NCI-H82 treated with DMSO at 0.1 percent for 48 hours (cell line): ENCODE data around the gene C10orf143.
"Not testable (repeated sequence)": the region's sequence is repeated elsewhere in the genome, so short reads cannot be mapped to it uniquely, and the experiment has no call there.

Experiments used
- DNase-seq: peaks from one replicate; lab custom pipeline; 2025; ENCODE audit not compliant: unreplicated experiment; lab: John Stamatoyannopoulos, UW

The C10orf143 gene

GRCh38 chr10:130111852-130112180 is 1.2 kb upstream of the C10orf143 start:
- no peak for DNase-seq

- DNase-seq: peak; percentile 86
These were observed 652 bp upstream of the C10orf143 start for GRCh38 chr10:130111113-130111851.

GRCh38 chr10:130109796-130110245 is 809 bp downstream of the C10orf143 start:
- DNase-seq: peak; percentile 28

DNA sequence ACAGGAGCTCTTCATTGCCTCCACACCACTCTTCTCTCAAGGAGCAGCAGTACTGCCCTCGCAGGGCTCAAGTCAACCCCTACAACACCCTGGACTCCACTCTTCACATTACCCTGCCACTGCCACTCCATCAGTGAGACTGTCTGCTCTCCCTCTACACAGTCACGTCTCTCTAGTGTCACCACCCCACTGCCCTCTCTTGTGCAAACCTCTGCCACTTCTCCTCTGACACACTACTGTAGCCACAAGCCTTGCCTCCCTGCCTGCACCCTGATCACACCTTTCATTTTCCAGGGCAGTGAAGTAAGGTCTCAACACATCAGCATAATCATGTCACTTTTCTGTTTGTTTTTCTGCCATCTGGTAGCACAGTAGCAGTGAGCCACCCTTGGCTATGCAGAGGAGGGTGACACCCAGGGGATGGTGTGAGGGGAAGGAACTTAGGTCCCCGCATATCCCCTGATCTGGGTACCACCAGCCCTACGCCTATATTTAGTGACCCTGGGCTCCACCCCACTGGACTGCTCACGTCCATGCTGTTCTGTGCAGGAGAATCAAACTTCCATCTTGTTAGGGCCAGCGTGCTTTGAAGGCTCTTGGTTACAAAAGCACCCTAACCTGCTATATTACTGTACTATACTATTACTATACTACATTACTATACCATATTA is 1.6 kb downstream of the C10orf143 start:
- no peak for DNase-seq

DNA sequence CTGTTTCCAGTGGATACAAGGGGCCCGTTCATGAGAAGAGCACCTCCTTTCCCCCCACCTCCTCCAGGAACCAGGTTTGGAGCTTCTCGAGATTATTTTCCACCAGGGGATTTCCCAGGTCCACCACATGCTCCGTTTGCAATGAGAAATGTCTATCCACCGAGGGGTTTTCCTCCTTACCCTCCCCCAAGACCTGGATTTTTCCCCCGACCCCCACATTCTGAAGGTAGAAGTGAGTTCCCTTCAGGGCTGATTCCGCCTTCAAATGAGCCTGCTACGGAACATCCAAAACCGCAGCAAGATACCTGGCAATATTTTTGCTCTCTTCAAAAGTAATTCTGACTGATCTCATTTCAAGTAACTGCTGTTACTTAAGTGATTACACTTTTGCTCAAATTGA is 2.5 kb downstream of the C10orf143 start:
- DNase-seq: not testable (repeated sequence)

DNA sequence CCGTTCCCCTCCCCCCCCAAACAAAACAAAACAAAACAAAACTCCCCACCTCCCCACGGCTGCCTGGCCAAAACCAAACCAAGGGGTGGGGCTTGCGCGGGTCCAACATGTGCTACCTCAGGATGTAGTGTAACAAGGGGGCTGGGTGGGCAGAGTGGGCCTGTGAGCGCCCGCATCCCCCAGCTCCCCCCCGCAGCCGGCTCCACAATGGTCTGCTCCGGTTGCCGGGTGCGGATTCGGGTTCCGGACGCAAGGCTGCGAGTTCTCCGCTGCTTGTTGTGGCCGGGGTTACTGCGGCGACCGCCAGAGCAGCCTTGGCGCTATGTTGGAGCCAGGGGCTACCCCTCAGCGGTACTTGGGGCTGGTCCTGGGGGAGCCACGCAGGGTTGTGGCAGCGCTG is 4.9 kb downstream of the C10orf143 start:
- no peak for DNase-seq

- DNase-seq: no peak
These were observed 11.3 kb downstream of the C10orf143 start for GRCh38 chr10:130099344-130099743.

- not testable (repeated sequence) for DNase-seq
These were observed 20.1 kb downstream of the C10orf143 start for GRCh38 chr10:130090565-130090964.

DNA sequence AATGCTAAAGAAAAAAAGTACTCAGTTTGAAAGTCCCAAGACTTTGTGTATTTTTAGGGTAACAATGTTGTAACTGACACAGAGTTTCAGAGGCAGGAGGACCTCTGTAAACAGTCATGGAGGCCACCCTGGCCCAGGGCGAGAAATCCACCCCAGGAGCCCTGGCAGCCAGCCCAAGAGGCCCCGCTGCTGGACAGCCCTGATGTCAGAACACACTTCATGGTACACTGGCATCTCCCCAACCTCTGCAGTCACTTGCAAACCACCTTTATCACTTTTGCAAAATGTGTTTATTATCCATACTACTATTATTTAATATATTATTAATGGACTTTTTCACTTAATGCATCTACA is 30.2 kb downstream of the C10orf143 start:
- DNase-seq: no peak

DNA sequence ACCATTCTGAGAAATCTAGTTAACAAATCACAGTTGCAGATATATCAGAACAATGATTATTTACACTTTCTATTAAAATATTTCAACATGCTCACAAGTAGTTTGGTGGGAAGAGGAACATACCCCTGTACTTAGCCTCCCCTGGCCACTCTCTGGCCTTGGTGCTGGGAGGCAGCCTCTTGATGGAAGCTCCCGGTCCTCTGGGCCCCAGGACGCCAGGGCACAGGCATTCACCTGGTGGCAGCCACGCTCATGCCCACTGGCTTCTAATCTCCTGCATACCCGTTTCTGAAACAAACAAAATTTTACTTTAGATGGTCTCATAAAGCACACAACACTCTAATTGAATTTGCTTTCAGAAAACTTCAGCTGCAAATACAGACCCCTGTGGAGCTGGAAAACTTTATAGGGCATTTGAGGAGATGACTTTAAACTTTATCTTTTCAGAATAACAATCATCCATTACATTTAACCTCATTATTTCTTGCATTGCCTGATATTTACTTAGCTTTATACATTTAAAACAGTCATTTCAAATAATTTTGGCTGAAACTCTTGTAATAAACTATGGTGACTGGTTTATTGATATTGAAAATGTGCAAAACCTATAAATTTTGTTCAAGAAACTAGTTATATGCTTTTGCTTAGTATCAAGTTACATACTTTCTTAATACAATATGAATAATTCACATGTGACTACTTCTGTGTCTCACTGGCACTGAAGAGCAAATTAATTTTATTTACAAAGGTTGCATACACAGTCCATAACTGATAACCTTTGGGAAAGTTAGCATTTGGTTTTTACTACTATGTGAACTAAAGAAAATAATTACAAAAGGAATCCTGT is 30.8 kb downstream of the C10orf143 start:
- DNase-seq: no peak

GRCh38 chr10:130078120-130078519 is 32.5 kb downstream of the C10orf143 start:
- no peak for DNase-seq

GRCh38 chr10:130076681-130077080 is 33.9 kb downstream of the C10orf143 start:
- DNase-seq: no peak

DNA sequence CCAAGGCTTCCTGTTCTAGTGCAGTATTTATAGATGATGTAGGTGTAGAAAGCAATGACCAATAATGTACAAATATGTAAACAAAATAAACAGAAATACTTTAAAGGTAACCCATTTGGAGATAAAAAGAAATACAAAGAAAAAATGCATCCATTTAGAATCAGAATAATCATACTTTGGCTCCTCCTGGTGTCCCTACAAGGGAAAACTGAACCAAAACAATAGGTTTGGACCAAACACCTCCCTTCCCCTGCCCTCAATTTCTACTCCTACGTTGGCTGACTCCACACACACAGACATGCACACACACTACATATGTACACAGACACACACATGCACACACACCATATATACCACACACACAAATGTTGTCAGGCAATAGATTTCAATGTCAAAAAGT is 36.0 kb downstream of the C10orf143 start:
- DNase-seq: no peak

- DNase-seq: no peak
These were observed 36.7 kb downstream of the C10orf143 start for GRCh38 chr10:130073912-130074311.

GRCh38 chr10:130072247-130072646 is 38.4 kb downstream of the C10orf143 start:
- DNase-seq: no peak

DNA sequence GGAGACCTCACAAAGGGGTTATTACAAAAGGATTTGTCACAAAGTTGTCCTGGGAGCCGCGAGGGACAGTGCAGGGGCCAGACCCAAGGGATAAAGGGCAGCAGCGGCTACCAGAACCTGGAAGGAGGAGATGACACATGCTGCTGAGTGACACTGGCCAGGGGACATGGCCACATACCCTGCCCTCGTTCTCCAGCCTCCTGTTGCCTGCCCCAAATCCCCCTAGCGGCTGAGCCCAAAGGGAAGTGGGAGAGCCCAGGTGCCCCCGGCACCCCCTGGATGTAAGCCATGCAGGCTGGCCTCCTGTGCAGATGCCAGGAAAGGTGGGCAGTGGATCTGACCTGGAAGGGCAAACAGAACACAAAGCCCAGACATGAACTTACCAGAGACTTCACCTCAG is 42.7 kb downstream of the C10orf143 start:
- DNase-seq: no peak

DNA sequence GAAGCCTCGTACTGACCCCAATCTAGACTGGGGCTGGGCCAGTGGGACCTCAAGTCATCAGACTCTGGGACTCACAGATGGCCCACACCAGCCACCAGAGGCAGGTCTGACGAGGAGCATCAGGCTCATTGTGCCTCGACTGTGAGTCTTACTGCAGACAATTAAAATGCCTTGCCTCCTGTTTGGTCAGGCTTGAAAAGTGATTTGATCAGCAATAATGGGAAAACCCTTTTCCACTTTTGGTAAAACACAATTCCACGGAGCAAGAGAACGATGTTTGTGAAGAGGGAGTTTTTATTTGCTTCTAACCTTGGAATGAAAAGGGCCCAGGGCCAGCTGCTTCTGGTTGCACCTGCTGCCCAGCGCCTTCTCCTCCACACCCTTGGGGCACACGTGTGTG is 43.9 kb downstream of the C10orf143 start:
- DNase-seq: no peak

GRCh38 chr10:130065251-130065650 is 45.4 kb downstream of the C10orf143 start:
- no peak for DNase-seq

DNA sequence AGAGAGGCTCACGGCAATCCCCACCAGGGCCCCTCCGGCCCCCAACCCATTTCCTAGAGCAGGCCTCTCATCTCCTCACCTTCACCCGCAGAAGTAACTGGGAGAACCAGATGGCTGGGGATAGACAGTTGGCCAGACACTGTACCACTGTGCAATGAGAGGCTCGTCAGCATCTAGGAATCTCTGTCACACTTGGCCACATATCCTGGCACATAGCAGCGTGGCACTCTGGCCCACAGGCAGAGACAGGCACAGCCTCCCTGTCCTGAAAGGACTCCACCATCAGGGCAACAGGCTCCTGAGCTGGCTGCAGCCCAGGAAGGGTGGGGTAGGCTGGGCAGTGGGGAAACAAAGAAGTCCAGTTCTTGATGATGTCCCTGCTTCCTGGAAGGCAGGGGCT is 45.8 kb downstream of the C10orf143 start:
- DNase-seq: no peak

- no peak for DNase-seq
These were observed 47.7 kb downstream of the C10orf143 start for GRCh38 chr10:130062976-130063375.

DNA sequence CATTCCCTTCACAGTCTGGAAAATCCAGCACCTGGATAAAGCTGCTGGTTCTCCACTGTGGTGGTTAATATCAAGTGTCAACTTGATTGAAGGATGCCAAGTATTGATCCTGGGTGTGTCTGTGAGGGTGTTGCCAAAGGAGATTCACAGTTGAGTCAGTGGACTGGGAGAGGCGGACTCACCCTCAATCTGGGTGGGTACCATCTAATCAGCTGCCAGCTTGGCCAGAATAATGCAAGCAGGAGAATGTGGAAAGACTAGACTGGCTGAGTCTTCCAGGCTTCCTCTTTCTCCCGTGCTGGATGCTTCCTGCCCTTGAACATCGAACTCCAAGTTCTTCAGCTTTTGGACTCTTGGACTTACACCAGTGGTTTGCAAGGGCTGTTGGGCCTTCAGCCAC is 48.4 kb downstream of the C10orf143 start:
- DNase-seq: no peak

DNA sequence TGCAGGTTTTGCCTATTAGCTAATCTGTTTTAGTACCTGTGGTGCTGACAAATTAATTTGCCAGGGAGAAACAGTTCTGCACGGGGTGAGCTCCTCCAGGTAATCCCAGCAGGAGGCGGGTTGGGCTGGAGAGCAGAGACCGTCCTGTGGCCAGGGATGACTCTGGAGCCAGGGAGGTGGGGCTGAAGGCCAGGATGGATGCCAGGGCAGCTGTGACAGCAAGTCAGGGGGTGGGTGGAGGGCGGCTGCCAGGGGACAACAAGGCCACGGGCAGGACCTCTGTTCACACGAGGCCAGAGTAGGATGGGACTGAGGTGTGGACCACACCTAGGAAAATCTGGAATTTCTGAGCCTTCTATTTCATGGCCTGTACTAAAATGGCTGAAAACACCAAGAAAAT is 48.9 kb downstream of the C10orf143 start:
- no peak for DNase-seq
